ENCODE measurements around the gene PSMB3. TPM values are rescaled to one million over a fixed set of nuclear protein-coding genes. Genes with fewer than 3 reads are reported as not detected.
A peak's percentile ranks its signal among the peaks of the same experiment; 100 is the strongest.

The PSMB3 gene
- total and polyA plus RNA-seq, 9 of the 15 experiments (the other 6 are each of a cell fraction or from before 2014, with no cell fraction given) = 460 to 2,775 (median 574) TPM

- TF ChIP-seq KAT8 (IDR thresholded peaks at IDR 0.05; ENCODE audit: low read depth) = no peak
- 0 out of 2 replicates have a peak, but pooled peaks have one; percentile 56 for TF ChIP-seq ZNF740 (CRISPR knock-in tag; IDR thresholded peaks at IDR 0.05)
- TF ChIP-seq ZNF740 (tag; IDR thresholded peaks at IDR 0.05) = peak in 1 of 2 experiments; percentile 79; a peak in 2 of 4 replicates
- no peak for TF ChIP-seq HBP1 (CRISPR knock-in tag; IDR thresholded peaks at IDR 0.05)
- no peak for TF ChIP-seq ZFP1 (CRISPR knock-in tag; IDR thresholded peaks at IDR 0.05)
- TF ChIP-seq HMG20A (CRISPR knock-in tag; conservative IDR thresholded peaks at IDR 0.05) = no peak
- no peak for TF ChIP-seq MYBL2 (IDR thresholded peaks at IDR 0.05; ENCODE audit: low read depth)
- TF ChIP-seq MYBL2 (CRISPR knock-in tag; IDR thresholded peaks at IDR 0.05; ENCODE audit: borderline replicate concordance) = no peak
- TF ChIP-seq SMC3 (conservative IDR thresholded peaks at IDR 0.05; ENCODE audit: insufficient read depth, low read depth, low read length) = no peak
- TF ChIP-seq ZBTB33 (CRISPR knock-in tag; IDR thresholded peaks at IDR 0.05) = no peak
- no peak for TF ChIP-seq ELF4 (CRISPR knock-in tag; IDR thresholded peaks at IDR 0.05)
- no peak for TF ChIP-seq HINFP (tag; conservative IDR thresholded peaks at IDR 0.05; ENCODE audit: low read depth)
- TF ChIP-seq NCOA6 (IDR thresholded peaks at IDR 0.05) = 0 out of 2 replicates have a peak, but pooled peaks have one; percentile 14
- TF ChIP-seq PCBP2 (IDR thresholded peaks at IDR 0.05; ENCODE audit: low read depth, low read length, poor library complexity, severe bottlenecking) = no peak
- TF ChIP-seq ZNF436 (CRISPR knock-in tag; IDR thresholded peaks at IDR 0.05) = no peak
- TF ChIP-seq PRPF4 (IDR thresholded peaks at IDR 0.05; ENCODE audit: insufficient read depth, low read depth, low read length, poor library complexity, severe bottlenecking) = no peak
- TF ChIP-seq TEAD1 (CRISPR knock-in tag; IDR thresholded peaks at IDR 0.05) = no peak
- no peak for TF ChIP-seq PKNOX1 (IDR thresholded peaks at IDR 0.05)
- no peak for TF ChIP-seq E2F6 (IDR thresholded peaks at IDR 0.05; ENCODE audit: borderline replicate concordance in 1 of 2, extremely low read depth in 1 of 2, insufficient read depth in 1 of 2, insufficient read length in 1 of 2, low read depth in 1 of 2, low read length in 1 of 2, poor library complexity in 1 of 2, severe bottlenecking in 1 of 2)
These were observed 1.3 kb upstream of the PSMB3 start (continued) for GRCh38 chr17:38751144-38751807.

All from K562 (cell line).